WI38 (cell line): ENCODE results near the gene DPPA3.

ENCODE experiments used
- H3K4me3 ChIP-seq: 2 replicates; pipeline ENCODE4 v1.5.1; 2011; ENCODE audit warnings: low read depth, mild to moderate bottlenecking, control low read depth, low read length
- CTCF ChIP-seq: IDR thresholded peaks from 2 replicates; pipeline ENCODE4 v1.5.1; 2012; ENCODE audit warnings: low read depth, mild to moderate bottlenecking, control low read depth, low read length

Gene DPPA3

DNA sequence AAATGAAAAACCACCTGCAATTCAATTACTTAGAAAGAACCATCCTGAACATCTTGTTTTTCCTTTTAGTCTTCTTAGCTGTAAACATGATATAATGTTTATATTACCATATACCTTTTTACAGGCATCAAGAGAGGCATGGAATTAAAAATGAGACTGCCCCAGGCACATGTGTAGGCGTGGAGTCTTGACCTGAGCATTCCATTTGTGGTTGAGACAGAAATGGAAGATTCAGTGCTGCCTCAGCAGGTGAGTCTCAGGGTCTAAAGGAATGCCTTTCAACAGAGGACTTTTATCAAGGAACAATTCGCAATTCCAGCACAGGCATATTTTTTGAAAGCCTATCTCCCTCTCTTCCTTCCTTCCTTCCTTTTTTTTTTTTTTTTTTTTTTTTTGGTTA, 45.8 kb downstream of the DPPA3 start:
- H3K4me3 ChIP-seq, result no peak overlapping the region
- no peak for TF ChIP-seq CTCF

DNA sequence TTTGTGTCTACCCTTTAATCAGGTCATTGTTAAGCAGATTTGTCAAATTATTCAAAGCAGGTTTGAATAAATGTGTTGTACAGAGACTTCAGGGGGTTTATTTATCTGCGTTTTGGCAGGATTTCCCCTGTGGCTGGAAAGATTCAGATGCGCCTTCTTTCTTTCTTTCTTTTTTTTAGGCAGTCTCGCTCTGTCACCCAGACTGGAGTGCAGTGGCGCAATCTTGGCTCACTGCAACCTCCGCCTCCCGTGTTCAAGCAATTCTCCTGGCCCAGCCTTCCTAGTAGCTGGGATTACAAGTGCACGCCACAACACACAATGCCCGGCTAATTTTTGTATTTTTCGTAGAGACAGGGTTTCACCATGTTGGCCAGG, 47.5 kb downstream of the DPPA3 start:
- no peak overlapping the region for H3K4me3 ChIP-seq
- no peak for TF ChIP-seq CTCF
